K562 (cell line): ENCODE results near the gene NDUFA3.

Experiments
- ATF1 ChIP-seq, 2 experiments: fragments of 450-650 bp in 1 of 2; IDR thresholded peaks; 2 replicates each; pipeline ENCODE4 v1.6.1; 2016; ENCODE audit warnings: missing compliant biosample characterization in 1 of 2, missing genetic modification characterization in 1 of 2
- CAMTA2 ChIP-seq: fragments of 250-450 bp; sonication (Bioruptor Pico); conservative IDR thresholded peaks from 2 replicates; pipeline ENCODE4 v1.5.1; 2022
- EP300 ChIP-seq: IDR thresholded peaks from 2 replicates; pipeline ENCODE4 v1.6.1; 2012; ENCODE audit warnings: low read length, improper control_type of control experiment
- EZH2 ChIP-seq: IDR thresholded peaks from 2 replicates; pipeline ENCODE4 v1.6.1; 2012; ENCODE audit warnings: low read depth, mild to moderate bottlenecking, inconsistent platforms, low read length, borderline replicate concordance
- KHSRP ChIP-seq: fragments of 450-650 bp; IDR thresholded peaks from 2 replicates; pipeline ENCODE4 v1.6.1; 2017
- MAFK ChIP-seq: IDR thresholded peaks from 2 replicates; pipeline ENCODE4 v1.6.1; 2011; ENCODE audit warnings: low read length, improper control_type of control experiment
- ZNF24 ChIP-seq: fragments of 450-650 bp; IDR thresholded peaks from 2 replicates; pipeline ENCODE4 v1.6.1; 2016
- ZNF347 ChIP-seq: fragments of 450-650 bp; formaldehyde crosslinking; IDR thresholded peaks from 2 replicates; pipeline ENCODE4 v1.4.0; 2020; ENCODE audit warnings: low read depth, mild to moderate bottlenecking, moderate library complexity

GRCh38 chr19:54152878-54153524 lies 50.3 kb downstream of the NDUFA3 start:
- no peak for TF ChIP-seq ATF1 (CRISPR knock-in tag; IDR thresholded peaks at IDR 0.05)
- TF ChIP-seq ATF1 (tag; IDR thresholded peaks at IDR 0.05): no peak
- TF ChIP-seq CAMTA2 (CRISPR knock-in tag): no peak
- TF ChIP-seq KHSRP: no peak
- TF ChIP-seq EP300: no peak
- no peak for TF ChIP-seq ZNF347 (CRISPR knock-in tag)
- no peak for TF ChIP-seq EZH2
- no peak for TF ChIP-seq ZNF24
- no peak for TF ChIP-seq MAFK
